ENCODE data around the gene GPD2.
"Not testable (repeated sequence)": the region's sequence is repeated elsewhere in the genome, so short reads cannot be mapped to it uniquely, and the experiment has no call there.

GPD2 gene

DNA sequence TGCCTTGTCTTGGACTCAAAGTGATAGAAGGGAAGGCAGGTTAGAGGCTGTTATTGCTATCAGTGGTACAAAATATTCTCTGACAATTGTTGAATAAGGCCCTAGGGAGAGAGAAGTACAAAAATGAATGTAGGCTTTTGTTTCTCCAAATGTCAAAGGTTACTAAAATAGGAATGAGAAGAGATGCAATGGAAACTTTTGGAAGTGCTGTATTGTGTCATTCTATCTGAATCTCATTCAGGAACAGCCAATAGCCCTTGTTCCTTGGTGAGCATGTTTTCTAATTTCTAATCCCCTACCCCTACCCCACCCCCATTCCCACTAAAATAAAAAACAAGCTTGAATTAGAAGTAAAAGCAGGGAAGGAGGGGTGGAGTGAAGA is 166.4 kb downstream of the GPD2 start:
- DNase-seq (ENCODE audit: low read depth): no peak
- H3K4me3 ChIP-seq (ENCODE audit: low read length): no peak overlapping the region
- no peak for TF ChIP-seq CTCF (IDR thresholded peaks at IDR 0.05; ENCODE audit: insufficient read depth, low read depth, low read length, missing control alignments)

- DNase-seq (ENCODE audit: low read depth): no peak
- no peak overlapping the region for H3K4me3 ChIP-seq (ENCODE audit: low read length)
- TF ChIP-seq CTCF (IDR thresholded peaks at IDR 0.05; ENCODE audit: insufficient read depth, low read depth, low read length, missing control alignments): no peak
Measured at GRCh38 chr2:156615836-156616322, 179.7 kb downstream of the GPD2 start.

DNA sequence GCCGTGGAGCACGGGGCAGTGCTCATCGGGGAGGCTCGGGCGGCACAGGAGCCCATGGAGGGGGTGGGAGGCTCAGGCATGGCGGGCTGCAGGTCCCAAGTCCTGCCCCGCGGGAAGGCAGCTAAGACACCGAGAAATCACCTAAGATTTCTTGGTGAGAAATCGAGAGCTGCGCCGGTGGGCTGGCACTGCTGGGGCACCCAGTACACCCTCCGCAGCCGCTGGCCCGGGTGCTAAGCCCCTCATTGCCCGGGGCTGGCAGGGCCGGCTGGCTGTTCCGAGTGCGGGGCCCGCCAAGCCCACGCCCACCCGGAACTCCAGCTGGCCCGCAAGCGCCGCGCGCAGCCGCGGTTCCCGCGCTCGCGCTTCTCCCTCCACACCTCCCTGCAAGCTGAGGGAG is 181.9 kb downstream of the GPD2 start:
- not testable (repeated sequence) for DNase-seq (ENCODE audit: low read depth); H3K4me3 ChIP-seq (ENCODE audit: low read length)

DNA sequence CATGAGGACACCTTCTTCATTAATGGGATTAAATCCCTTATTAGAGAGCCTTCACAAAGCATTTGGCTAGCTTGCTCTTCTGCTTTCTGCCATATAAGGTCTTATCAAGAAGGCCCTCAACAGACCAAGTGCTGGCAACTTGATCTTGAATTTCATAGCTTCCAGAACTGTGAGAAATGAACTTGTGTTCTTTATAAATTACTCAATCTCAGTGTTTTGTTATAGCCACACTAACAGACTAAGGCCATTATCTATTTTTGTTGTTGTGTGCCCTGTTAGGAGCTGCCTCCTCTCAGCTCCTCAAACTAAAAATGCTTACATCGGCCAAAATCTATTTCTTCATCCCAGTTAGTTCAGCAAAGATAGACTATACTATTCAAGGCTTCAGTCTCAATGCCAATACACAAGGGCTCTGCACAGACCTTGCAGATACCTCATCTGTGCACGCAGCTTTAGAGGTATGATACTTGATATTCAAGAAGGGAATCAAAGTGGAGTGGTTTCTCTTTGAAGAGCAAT is 182.9 kb downstream of the GPD2 start:
- no peak for DNase-seq (ENCODE audit: low read depth)
- no peak overlapping the region for H3K4me3 ChIP-seq (ENCODE audit: low read length)
- no peak for TF ChIP-seq CTCF (IDR thresholded peaks at IDR 0.05; ENCODE audit: insufficient read depth, low read depth, low read length, missing control alignments)

DNA sequence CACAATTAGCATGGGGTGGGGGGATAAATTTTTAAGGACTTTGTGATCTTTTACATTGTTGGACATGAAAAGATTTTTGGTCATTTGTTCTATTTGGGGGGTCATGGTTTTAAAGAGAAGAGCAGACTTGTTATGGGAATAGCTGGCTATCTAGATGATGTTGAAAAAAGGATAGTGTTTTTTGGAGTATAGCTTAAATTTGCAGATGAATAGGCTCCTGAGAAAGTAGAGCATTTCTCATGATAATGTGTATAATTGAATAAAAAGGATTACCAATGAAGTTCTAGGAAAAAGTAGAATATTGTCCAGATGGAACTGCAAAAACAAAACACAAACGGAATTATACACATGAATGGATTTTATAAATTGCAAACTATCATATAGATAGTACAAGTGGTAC is 186.3 kb downstream of the GPD2 start:
- no peak for DNase-seq (ENCODE audit: low read depth)
- no peak for TF ChIP-seq CTCF (IDR thresholded peaks at IDR 0.05; ENCODE audit: insufficient read depth, low read depth, low read length, missing control alignments)
- H3K4me3 ChIP-seq (ENCODE audit: low read length): no peak overlapping the region

DNA sequence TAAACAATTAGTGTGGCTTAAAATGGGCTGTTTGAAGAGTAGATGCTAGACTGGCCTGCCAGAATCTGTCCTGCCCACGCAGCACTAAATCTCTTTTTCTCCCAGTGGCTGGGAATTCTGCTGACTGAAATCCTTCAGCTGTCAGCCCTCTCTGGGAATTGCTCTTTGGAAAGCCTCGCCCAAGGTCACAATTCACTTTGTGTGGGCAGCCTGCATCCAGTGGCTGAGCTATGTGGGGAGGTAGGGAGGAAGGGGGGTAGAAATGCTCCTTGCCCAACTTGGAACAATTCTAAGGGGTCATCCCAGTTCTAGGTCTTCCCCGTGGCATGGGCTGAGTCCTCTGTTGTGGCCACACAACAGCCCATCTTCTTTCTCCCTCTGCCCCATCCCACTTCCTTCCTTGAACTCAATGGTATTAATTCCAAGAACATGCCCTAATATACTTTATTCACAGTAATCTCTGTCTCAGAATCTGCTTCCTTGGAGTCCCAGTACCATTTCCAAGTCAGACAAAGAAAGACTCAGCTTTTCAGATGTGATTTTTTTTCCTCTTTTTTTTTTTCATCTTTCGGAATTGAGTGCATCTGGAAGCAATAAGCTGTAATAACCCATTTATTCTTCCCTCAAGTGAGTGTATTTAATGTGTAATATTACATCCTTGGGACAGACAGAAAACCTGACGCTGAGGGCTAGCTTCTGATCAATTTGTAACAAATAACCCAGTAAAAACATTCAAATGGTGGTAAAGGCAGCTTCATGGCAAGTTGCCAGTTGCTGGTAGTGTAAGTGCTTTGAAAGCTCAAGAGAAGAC is 189.4 kb downstream of the GPD2 start:
- no peak for TF ChIP-seq CTCF (IDR thresholded peaks at IDR 0.05; ENCODE audit: insufficient read depth, low read depth, low read length, missing control alignments)
- DNase-seq (ENCODE audit: low read depth): no peak
- no peak overlapping the region for H3K4me3 ChIP-seq (ENCODE audit: low read length)

DNA sequence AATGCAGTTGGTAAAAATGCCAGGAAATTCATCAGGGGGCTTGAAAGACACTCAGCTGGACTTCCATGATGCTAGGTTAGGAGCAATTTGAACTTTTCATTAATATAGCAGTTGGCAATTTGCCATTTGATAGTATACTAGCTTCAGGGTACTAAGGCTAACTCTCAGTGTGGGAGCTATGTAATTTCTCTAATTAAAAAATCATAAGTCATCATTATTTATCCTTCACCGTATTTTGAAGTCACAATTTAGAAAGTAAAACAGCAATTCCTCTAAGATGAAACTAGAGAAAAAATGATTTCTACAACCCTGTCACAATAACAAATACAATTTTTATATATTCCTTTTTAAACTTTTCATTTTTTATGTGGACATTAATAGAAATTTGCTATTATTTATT is 190.8 kb downstream of the GPD2 start:
- no peak for TF ChIP-seq CTCF (IDR thresholded peaks at IDR 0.05; ENCODE audit: insufficient read depth, low read depth, low read length, missing control alignments)
- H3K4me3 ChIP-seq (ENCODE audit: low read length): no peak overlapping the region
- no peak for DNase-seq (ENCODE audit: low read depth)
